ENCODE data around the gene THRB. TPM values are rescaled to one million over a fixed set of nuclear protein-coding genes. Genes with fewer than 3 reads are reported as not detected.

Gene THRB
- total RNA-seq, 1 experiment from 2014 or later, result not detected

DNA sequence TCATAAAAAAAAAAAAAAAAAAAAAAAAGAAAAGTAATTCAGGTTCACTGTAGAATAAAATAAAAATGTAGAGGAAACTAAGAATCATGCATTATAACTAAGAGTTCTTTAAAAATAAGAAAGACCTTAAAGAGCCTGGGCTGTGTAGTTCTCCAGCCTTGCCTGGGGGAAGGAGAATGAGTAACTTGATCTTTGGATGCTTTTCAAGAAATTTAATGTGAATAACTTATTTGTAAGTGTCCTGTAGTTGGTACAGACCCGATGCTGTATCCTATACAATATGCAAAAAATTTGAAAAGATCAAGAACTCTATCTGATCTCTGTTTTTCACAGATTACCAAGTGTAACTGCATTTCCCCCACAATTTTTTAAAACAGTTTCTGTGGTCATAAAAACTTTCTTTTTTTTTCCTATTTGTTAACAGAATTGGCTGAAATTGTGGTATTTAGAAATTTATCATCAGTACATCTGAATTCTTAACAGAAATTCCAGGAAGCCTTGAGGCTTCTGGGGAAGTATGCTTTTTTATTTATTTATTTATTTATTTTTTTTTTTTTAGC lies 195.3 kb downstream of the THRB start:
- no peak for DNase-seq
- H3K9me2 ChIP-seq (replicated peaks; ENCODE audit: insufficient read depth, low read length), result no peaks in the 10 kb centered on the region

DNA sequence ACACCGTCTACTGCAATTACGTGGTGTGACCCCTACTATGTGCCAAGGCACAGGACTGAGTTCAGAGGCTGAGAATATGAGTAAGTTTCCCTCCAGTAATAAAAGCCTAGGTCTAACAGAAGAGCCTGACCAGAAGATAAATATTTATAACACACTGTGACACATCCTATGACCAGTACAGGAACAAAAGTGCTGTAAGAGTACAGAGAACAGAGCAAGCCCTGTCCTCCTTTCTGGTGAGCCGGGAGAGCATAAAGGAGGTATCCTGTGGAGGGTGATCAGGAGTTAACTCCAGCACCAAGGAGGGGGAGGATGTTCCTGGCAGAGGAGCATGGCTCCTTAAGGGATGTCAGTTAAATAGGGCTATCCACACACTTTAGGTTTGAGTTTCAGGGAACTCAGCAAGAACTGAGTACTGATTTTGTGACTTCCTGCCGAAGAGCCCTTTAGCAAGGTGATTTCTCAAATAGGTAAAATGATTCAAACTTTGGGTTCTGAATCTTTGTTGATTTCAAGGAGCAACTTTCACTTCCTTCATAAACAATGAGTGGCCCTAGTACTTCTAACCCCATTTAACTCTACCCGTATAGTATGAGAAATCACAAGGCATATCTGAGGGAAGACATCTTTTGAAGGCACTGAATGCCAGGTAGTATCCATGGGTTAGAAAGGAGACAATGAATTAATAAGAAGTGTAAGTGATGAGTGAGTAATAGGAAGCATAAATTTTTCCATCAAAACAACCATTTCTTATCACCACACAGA lies 198.0 kb downstream of the THRB start:
- Histone ChIP-seq H3K27me3 (ENCODE audit: low read length) (no peaks in the 10 kb centered on the region), H3K9ac (ENCODE audit: low read length) (no peak overlapping the region), H3K4me2 (ENCODE audit: low read depth, low read length, poor library complexity, severe bottlenecking) (no peak overlapping the region), H3K9me2 (replicated peaks; ENCODE audit: insufficient read depth, low read length) (no peaks in the 10 kb centered on the region), H3K4me3 (ENCODE audit: low read length) (no peak overlapping the region), H3K4me1 (ENCODE audit: low read length) (no peaks in the 10 kb centered on the region), H3K9me3 (ENCODE audit: low read length) (no peaks in the 10 kb centered on the region), H4K20me1 (ENCODE audit: insufficient read depth, low read depth, low read length) (no peaks in the 10 kb centered on the region), H3K79me2 (ENCODE audit: low read length) (no peaks in the 10 kb centered on the region), H3K27ac (ENCODE audit: low read length) (no peak overlapping the region), H2AFZ (ENCODE audit: low read length) (no peak overlapping the region), H3K36me3 (ENCODE audit: insufficient read depth, low read length) (no peaks in the 10 kb centered on the region)
- DNase-seq, result peak; percentile 30

More for the DNA sequence above, 195.3 kb downstream of the THRB start:
- Histone ChIP-seq H3K4me2 (ENCODE audit: low read depth, low read length, poor library complexity, severe bottlenecking) (no peak overlapping the region), H2AFZ (ENCODE audit: low read length) (no peak overlapping the region), H3K79me2 (ENCODE audit: low read length) (no peaks in the 10 kb centered on the region), H3K9me3 (ENCODE audit: low read length) (no peaks in the 10 kb centered on the region), H3K9ac (ENCODE audit: low read length) (no peak overlapping the region), H3K27me3 (ENCODE audit: low read length) (no peaks in the 10 kb centered on the region), H4K20me1 (ENCODE audit: insufficient read depth, low read depth, low read length) (no peaks in the 10 kb centered on the region), H3K4me1 (ENCODE audit: low read length) (no peaks in the 10 kb centered on the region), H3K36me3 (ENCODE audit: insufficient read depth, low read length) (no peaks in the 10 kb centered on the region), H3K4me3 (ENCODE audit: low read length) (no peak overlapping the region), H3K27ac (ENCODE audit: low read length) (no peak overlapping the region)

DNA sequence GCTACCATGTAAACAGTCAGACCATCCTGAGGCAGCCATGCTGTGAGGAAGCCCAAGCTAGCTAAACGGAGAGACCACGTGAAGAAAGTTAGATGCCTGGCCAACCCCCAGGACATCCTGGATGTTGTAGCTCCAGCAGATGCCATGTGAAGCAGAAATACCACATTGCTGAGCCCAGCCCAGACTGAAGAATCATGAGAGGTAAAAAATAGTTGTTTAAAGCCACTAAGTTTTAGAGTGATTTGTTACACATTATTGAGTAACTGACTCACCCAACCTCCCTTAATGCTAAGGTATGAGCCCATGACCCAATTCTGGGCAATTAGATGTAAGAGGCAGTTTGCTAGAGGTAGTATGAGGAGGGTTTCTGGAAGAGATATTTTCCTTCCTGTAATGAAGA lies 200.5 kb downstream of the THRB start:
- Histone ChIP-seq H4K20me1 (ENCODE audit: insufficient read depth, low read depth, low read length) (no peaks in the 10 kb centered on the region), H3K4me3 (ENCODE audit: low read length) (no peak overlapping the region), H3K9me3 (ENCODE audit: low read length) (no peaks in the 10 kb centered on the region), H3K27ac (ENCODE audit: low read length) (no peak overlapping the region), H3K36me3 (ENCODE audit: insufficient read depth, low read length) (no peaks in the 10 kb centered on the region), H3K79me2 (ENCODE audit: low read length) (no peaks in the 10 kb centered on the region), H3K4me2 (ENCODE audit: low read depth, low read length, poor library complexity, severe bottlenecking) (no peak overlapping the region), H3K9me2 (replicated peaks; ENCODE audit: insufficient read depth, low read length) (no peaks in the 10 kb centered on the region), H3K9ac (ENCODE audit: low read length) (no peak overlapping the region), H3K4me1 (ENCODE audit: low read length) (no peaks in the 10 kb centered on the region), H2AFZ (ENCODE audit: low read length) (no peak overlapping the region), H3K27me3 (ENCODE audit: low read length) (no peaks in the 10 kb centered on the region)
- DNase-seq, result no peak

DNA sequence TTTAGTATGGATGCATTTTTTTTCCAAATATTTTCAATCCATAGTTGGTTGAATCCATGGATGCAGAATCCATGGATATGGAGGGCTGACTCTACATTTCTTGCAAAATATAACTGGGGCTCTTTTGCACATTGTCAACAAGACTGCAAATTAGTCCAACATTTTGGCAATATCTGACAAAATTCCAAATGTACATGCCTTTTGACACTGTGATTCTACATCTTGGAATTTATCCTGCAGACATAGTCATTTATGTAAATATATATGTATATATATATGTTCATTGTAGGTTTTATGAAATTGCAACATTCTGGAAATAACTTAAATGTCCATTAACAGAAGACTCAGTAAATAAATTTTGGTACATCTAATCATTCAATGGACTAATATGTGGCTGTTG lies 203.0 kb downstream of the THRB start:
- Histone ChIP-seq H2AFZ (ENCODE audit: low read length) (no peak overlapping the region), H3K4me2 (ENCODE audit: low read depth, low read length, poor library complexity, severe bottlenecking) (no peak overlapping the region), H3K9me3 (ENCODE audit: low read length) (no peaks in the 10 kb centered on the region), H3K27ac (ENCODE audit: low read length) (no peak overlapping the region), H3K4me3 (ENCODE audit: low read length) (no peak overlapping the region), H3K36me3 (ENCODE audit: insufficient read depth, low read length) (no peaks in the 10 kb centered on the region), H3K9me2 (replicated peaks; ENCODE audit: insufficient read depth, low read length) (no peaks in the 10 kb centered on the region), H3K79me2 (ENCODE audit: low read length) (no peaks in the 10 kb centered on the region), H3K9ac (ENCODE audit: low read length) (no peak overlapping the region), H3K4me1 (ENCODE audit: low read length) (no peaks in the 10 kb centered on the region), H3K27me3 (ENCODE audit: low read length) (no peaks in the 10 kb centered on the region), H4K20me1 (ENCODE audit: insufficient read depth, low read depth, low read length) (no peaks in the 10 kb centered on the region)
- DNase-seq, result no peak

DNA sequence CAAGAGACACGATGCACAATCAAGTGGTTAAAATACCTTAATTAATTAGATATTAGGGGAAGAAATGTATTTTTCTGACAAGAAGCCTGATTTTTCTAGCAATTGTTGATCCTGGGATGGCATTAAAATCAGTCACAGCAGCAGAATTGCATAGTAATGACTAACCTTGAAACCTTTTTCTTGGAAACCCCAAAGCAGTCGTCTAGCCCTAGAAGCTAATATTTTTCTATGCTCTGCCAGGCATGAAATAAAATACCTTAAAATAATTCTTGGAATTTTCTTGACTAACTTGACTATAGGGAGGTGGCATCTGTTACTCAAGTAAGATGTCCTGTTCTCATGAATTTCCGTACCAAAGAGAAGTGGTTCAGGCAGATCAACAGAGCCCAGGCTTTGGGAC lies 204.1 kb downstream of the THRB start:
- Histone ChIP-seq H4K20me1 (ENCODE audit: insufficient read depth, low read depth, low read length) (no peaks in the 10 kb centered on the region), H3K9me3 (ENCODE audit: low read length) (no peaks in the 10 kb centered on the region), H3K4me2 (ENCODE audit: low read depth, low read length, poor library complexity, severe bottlenecking) (no peak overlapping the region), H3K9me2 (replicated peaks; ENCODE audit: insufficient read depth, low read length) (no peaks in the 10 kb centered on the region), H3K9ac (ENCODE audit: low read length) (no peak overlapping the region), H3K79me2 (ENCODE audit: low read length) (no peaks in the 10 kb centered on the region), H3K27me3 (ENCODE audit: low read length) (no peaks in the 10 kb centered on the region), H3K27ac (ENCODE audit: low read length) (no peak overlapping the region), H2AFZ (ENCODE audit: low read length) (no peak overlapping the region), H3K4me3 (ENCODE audit: low read length) (no peak overlapping the region), H3K36me3 (ENCODE audit: insufficient read depth, low read length) (no peaks in the 10 kb centered on the region), H3K4me1 (ENCODE audit: low read length) (no peaks in the 10 kb centered on the region)
- DNase-seq, result no peak

DNA sequence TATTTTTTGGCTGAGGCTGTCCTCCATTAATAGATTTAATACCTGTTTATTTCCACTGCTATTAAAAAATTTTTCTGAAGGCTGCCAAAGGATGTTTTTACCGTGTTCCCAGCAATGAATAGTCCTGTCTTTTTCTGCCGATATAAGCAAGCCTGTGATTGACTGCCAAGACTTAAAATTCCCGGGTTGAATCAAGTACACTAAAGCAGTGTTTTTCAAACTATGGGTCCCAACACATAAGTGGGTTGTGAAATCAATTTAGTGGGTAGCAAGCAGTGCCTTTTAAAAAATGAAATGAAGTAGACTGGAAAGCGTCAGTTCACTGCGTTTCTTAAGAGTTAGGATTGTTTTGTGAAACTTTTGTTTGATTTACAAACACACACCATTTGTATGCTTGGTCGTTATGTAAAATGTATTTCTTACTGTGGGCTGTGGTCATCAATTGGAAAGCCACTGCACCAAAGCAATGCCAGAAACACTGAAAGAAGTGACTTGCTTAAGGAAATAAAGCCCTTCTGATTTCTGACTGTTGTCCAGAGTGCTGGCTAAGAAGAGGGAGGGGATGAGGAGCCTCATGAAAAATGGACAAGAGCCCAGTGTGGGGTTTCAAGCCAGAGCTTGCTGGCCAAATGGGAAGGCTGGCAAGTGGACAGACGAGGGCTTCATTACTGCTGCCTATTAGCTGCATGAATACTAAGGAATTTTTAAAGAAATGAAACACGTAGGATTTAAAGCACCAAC lies 206.0 kb downstream of the THRB start:
- no peaks in the 10 kb centered on the region for H3K9me3 ChIP-seq (ENCODE audit: low read length)
- H3K27ac ChIP-seq (ENCODE audit: low read length), result no peak overlapping the region
- no peaks in the 10 kb centered on the region for H3K79me2 ChIP-seq (ENCODE audit: low read length)
- no peak overlapping the region for H2AFZ ChIP-seq (ENCODE audit: low read length)
- no peak for DNase-seq
- H3K27me3 ChIP-seq (ENCODE audit: low read length), result no peaks in the 10 kb centered on the region
- H4K20me1 ChIP-seq (ENCODE audit: insufficient read depth, low read depth, low read length), result no peaks in the 10 kb centered on the region
- H3K9ac ChIP-seq (ENCODE audit: low read length), result no peak overlapping the region
- H3K9me2 ChIP-seq (replicated peaks; ENCODE audit: insufficient read depth, low read length), result no peaks in the 10 kb centered on the region
- H3K36me3 ChIP-seq (ENCODE audit: insufficient read depth, low read length), result no peaks in the 10 kb centered on the region
- no peak overlapping the region for H3K4me3 ChIP-seq (ENCODE audit: low read length)
- no peak overlapping the region for H3K4me2 ChIP-seq (ENCODE audit: low read depth, low read length, poor library complexity, severe bottlenecking)
- no peaks in the 10 kb centered on the region for H3K4me1 ChIP-seq (ENCODE audit: low read length)

DNA sequence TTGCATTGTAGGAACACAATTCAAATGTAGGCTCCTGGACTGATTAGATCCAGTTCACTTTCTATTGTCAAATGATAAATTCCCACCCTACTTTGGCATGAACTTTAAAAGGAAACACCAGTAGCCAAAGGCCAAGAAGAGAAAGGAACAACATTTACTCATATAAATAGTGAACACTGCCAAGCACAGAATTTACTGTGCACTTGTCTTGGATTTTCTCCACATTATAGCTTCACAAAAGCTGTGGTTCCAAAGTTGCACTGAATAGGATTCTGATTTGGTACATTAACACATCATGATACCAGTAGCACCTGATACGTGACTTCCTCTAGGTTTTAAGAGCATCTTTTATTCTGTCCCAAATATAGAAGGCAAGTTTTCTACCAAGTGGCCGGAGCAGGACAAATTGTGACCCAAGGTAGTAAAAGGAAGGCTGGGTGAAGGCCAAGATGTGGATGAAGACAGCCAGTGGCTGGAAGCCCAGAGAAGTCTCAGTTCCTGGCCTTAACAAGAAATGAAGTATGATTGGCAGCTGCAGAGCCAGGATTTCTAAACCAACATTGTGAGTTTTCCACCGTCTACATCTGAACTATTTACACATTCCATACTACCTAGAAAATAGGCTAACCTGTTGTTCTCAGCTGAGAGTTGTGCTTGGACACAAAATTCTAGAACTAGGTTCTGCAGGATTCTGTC lies 206.7 kb downstream of the THRB start:
- Histone ChIP-seq H3K27me3 (ENCODE audit: low read length) (no peaks in the 10 kb centered on the region), H4K20me1 (ENCODE audit: insufficient read depth, low read depth, low read length) (no peaks in the 10 kb centered on the region), H3K27ac (ENCODE audit: low read length) (no peak overlapping the region), H3K36me3 (ENCODE audit: insufficient read depth, low read length) (no peaks in the 10 kb centered on the region), H3K9me2 (replicated peaks; ENCODE audit: insufficient read depth, low read length) (no peaks in the 10 kb centered on the region), H3K4me3 (ENCODE audit: low read length) (no peak overlapping the region), H3K9ac (ENCODE audit: low read length) (no peak overlapping the region), H2AFZ (ENCODE audit: low read length) (no peak overlapping the region), H3K9me3 (ENCODE audit: low read length) (no peaks in the 10 kb centered on the region), H3K4me1 (ENCODE audit: low read length) (no peaks in the 10 kb centered on the region), H3K79me2 (ENCODE audit: low read length) (no peaks in the 10 kb centered on the region), H3K4me2 (ENCODE audit: low read depth, low read length, poor library complexity, severe bottlenecking) (no peak overlapping the region)
- DNase-seq, result no peak

DNA sequence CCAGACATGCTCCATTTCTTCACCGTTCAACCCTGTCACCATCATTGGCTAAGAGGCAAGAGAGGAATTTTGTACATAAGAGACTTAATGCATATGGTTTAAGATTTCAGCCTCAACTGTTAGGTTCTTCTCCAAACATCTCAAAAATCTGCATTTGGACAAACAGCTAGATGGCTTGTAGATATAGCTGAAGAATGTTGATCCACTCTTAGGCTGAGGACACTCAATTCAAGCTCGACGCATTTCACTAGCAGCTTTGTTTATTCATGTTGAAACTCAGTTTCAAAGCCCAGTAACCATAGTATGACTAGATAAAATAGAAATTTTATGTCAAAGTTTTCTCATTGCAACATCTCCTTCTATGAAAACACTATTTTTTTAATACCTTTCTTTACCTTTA lies 208.2 kb downstream of the THRB start:
- Histone ChIP-seq H3K9me2 (replicated peaks; ENCODE audit: insufficient read depth, low read length) (no peaks in the 10 kb centered on the region), H3K36me3 (ENCODE audit: insufficient read depth, low read length) (no peaks in the 10 kb centered on the region), H3K9me3 (ENCODE audit: low read length) (no peaks in the 10 kb centered on the region), H3K27ac (ENCODE audit: low read length) (no peak overlapping the region), H2AFZ (ENCODE audit: low read length) (no peak overlapping the region), H3K27me3 (ENCODE audit: low read length) (no peaks in the 10 kb centered on the region), H3K9ac (ENCODE audit: low read length) (no peak overlapping the region), H4K20me1 (ENCODE audit: insufficient read depth, low read depth, low read length) (no peaks in the 10 kb centered on the region), H3K79me2 (ENCODE audit: low read length) (no peaks in the 10 kb centered on the region), H3K4me2 (ENCODE audit: low read depth, low read length, poor library complexity, severe bottlenecking) (no peak overlapping the region), H3K4me3 (ENCODE audit: low read length) (no peak overlapping the region), H3K4me1 (ENCODE audit: low read length) (no peaks in the 10 kb centered on the region)
- DNase-seq, result no peak

All from Karpas-422 (cell line).